Endodermal cell (in vitro differentiated cells): Measurements from ENCODE around the gene S100A1. TPM values are rescaled to one million over a fixed set of nuclear protein-coding genes. Genes with fewer than 3 reads are reported as not detected.

Experiments
- DNase-seq: peaks from one replicate; pipeline ENCODE4 v3.0.0-alpha.2; 2017
- H3K27ac ChIP-seq: 2 replicates; pipeline ENCODE4 v1.5.1; 2013; ENCODE audit warnings: mild to moderate bottlenecking, low read depth, low read length, moderate library complexity
- H3K27me3 ChIP-seq: 2 replicates; pipeline ENCODE4 v1.6.1; 2013; ENCODE audit warnings: mild to moderate bottlenecking, low read length, moderate library complexity; ENCODE audit not compliant: insufficient read depth, control insufficient read depth, poor library complexity, severe bottlenecking
- H3K36me3 ChIP-seq: 2 replicates; pipeline ENCODE4 v1.7.0; 2013; ENCODE audit warnings: mild to moderate bottlenecking, low read length, moderate library complexity; ENCODE audit not compliant: control insufficient read depth, insufficient read depth
- H3K4me1 ChIP-seq: one replicate; pipeline ENCODE4 v1.7.0; 2013; ENCODE audit warnings: low read length; ENCODE audit not compliant: control insufficient read depth, insufficient read depth
- H3K4me3 ChIP-seq: 2 replicates; pipeline ENCODE4 v1.5.1; 2013; ENCODE audit warnings: mild to moderate bottlenecking, low read length, moderate library complexity
- H3K9ac ChIP-seq: 2 replicates; pipeline ENCODE4 v1.6.1; 2013; ENCODE audit warnings: mild to moderate bottlenecking, low read length, moderate library complexity; ENCODE audit not compliant: poor library complexity, severe bottlenecking; ENCODE audit errors: extremely low read depth
- H3K9me3 ChIP-seq: 2 replicates; pipeline ENCODE4 v1.6.1; 2013; ENCODE audit warnings: mild to moderate bottlenecking, low read length, moderate library complexity; ENCODE audit not compliant: control insufficient read depth
- H3K27ac Mint-ChIP-seq: 2 replicates; pipeline ENCODE4 v1.8.0; 2020; ENCODE audit warnings: mixed read lengths
- H3K27me3 Mint-ChIP-seq: 2 replicates; pipeline ENCODE4 v1.8.0; 2021; ENCODE audit warnings: mild to moderate bottlenecking, mixed read lengths; ENCODE audit not compliant: insufficient read depth
- H3K36me3 Mint-ChIP-seq: 2 replicates; pipeline ENCODE4 v1.8.0; 2020; ENCODE audit warnings: low read depth, mixed read lengths
- H3K4me1 Mint-ChIP-seq: 2 replicates; pipeline ENCODE4 v1.8.0; 2020; ENCODE audit warnings: mixed read lengths
- H3K4me3 Mint-ChIP-seq: 2 replicates; pipeline ENCODE4 v1.8.0; 2020; ENCODE audit warnings: mild to moderate bottlenecking, moderate library complexity, mixed read lengths
- H3K9me3 Mint-ChIP-seq: 2 replicates; pipeline ENCODE4 v1.8.0; 2020; ENCODE audit warnings: mild to moderate bottlenecking, mixed read lengths
- WGBS, 2 experiments: methylation state at CpG; one replicate each; pipeline versions ENCODE4 v1.1.5 to v1.1.7; 2013; ENCODE audit warnings: missing lambda C conversion rate in 2 of 2, mixed read lengths in 1 of 2; ENCODE audit not compliant: insufficient coverage in 1 of 2, insufficient read length in 1 of 2; 5-methylcytosine and 5-hydroxymethylcytosine counted together
- total RNA-seq, 2 donors: library from RNA; stranded (reverse); fragmentation: NEBNext Ultra II Directional in 1 of 2; extraction: Animal tissue kit (Norgen Biotek cat#: 25700) in 1 of 2; gene quantifications; 2 replicates in 1 of 2; 3 replicates in 1 of 2; pipeline ENCODE4 v1.2.1, GENCODE V29; 2021
- TF ChIP-seq, protein P1 (sequence below): fragments of 200-600 bp; sonication (generic); conservative IDR thresholded peaks from 2 replicates; pipeline ENCODE4 v1.5.0; 2021; ENCODE audit warnings: antibody characterized with exemption, mild to moderate bottlenecking

S100A1 gene
- total RNA-seq, 2 donors from 2014 or later: 1.8 to 5.0 TPM

DNA sequence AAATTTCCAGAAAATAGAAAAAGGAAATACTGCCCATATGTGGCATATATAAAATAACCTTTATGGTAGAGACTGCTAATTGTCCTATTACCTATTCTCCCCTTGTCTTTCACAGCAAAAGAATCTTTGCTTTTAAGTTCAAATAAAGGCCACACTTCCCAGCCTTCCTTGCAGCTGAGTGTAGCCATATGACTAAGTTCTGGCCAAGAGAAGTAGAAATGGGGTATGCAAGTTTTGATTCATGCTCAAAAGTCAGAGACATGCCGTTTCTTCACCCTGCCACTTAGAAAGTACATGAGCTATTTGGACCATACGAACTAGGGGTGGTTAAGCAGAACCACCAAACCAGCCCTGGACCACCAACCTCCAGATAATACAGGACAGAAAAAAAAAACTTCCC lies 44.3 kb upstream of the S100A1 start:
- Mint-ChIP-seq H3K4me1 (peaks cover 37% of the 10 kb centered on the region), H3K27ac (peak overlapping the region; percentile 33), H3K27me3 (no peaks in the 10 kb centered on the region), H3K9me3 (peaks cover 3% of the 10 kb centered on the region), H3K36me3 (no peaks in the 10 kb centered on the region), H3K4me3 (no peak overlapping the region)
- H3K9me3 ChIP-seq: no peaks in the 10 kb centered on the region
- peaks cover 11% of the 10 kb centered on the region for H3K4me1 ChIP-seq
- H3K4me3 ChIP-seq: no peak overlapping the region
- no peak for DNase-seq
- 68 to 100% methylated on average over 2 of the region's 2 CpGs for WGBS, 2 experiments
- no peak overlapping the region for H3K9ac ChIP-seq
- H3K27ac ChIP-seq: no peak overlapping the region
- no peaks in the 10 kb centered on the region for H3K27me3 ChIP-seq
- no peaks in the 10 kb centered on the region for H3K36me3 ChIP-seq
- TF ChIP-seq, protein P1, sequence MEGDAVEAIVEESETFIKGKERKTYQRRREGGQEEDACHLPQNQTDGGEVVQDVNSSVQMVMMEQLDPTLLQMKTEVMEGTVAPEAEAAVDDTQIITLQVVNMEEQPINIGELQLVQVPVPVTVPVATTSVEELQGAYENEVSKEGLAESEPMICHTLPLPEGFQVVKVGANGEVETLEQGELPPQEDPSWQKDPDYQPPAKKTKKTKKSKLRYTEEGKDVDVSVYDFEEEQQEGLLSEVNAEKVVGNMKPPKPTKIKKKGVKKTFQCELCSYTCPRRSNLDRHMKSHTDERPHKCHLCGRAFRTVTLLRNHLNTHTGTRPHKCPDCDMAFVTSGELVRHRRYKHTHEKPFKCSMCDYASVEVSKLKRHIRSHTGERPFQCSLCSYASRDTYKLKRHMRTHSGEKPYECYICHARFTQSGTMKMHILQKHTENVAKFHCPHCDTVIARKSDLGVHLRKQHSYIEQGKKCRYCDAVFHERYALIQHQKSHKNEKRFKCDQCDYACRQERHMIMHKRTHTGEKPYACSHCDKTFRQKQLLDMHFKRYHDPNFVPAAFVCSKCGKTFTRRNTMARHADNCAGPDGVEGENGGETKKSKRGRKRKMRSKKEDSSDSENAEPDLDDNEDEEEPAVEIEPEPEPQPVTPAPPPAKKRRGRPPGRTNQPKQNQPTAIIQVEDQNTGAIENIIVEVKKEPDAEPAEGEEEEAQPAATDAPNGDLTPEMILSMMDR: no peak

DNA sequence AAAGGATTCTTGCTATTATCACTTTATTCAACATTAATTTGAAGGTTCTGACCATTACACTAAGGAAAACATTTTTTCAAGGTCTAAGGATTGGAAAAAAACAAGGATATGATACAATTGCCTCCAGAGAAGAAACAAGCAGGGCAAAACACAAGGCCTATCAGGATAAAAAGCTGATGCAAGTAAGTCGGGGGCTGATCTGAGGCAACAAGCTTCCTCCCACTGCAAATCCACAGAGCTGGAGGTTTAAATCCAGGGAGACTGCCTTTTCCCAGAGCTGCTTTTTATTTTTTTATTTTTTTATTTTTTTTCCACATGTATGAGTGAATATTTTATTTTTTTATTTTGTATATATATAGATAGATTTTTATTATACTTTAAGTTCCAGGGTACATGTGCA lies 43.2 kb upstream of the S100A1 start:
- WGBS, 2 experiments: 94 to 100% methylated on average over 1 of the region's 1 CpG
- H3K27me3 Mint-ChIP-seq: no peaks in the 10 kb centered on the region

DNA sequence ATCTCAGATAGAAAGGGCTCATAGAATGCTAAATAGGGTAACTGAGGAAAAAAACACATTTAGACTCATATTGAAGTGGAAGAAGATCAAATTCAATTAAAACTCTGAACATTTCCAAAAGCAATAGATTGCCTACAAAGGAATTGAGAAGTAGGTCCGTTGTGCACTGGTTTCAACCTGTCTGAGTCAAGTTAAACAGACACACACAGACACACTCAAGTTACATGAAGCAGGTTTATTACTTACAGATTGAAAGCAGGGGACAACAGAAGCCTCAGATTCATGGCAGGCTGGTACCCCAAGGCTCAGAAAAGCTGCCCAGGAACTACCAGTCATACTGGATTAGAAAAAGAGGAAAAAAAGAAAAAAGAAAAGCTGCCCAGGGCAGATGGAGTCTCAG lies 41.9 kb upstream of the S100A1 start:
- DNase-seq: no peak
- Histone ChIP-seq H3K27ac (no peak overlapping the region), H3K9me3 (no peaks in the 10 kb centered on the region), H3K9ac (no peak overlapping the region), H3K4me1 (peaks cover 11% of the 10 kb centered on the region), H3K27me3 (no peaks in the 10 kb centered on the region), H3K36me3 (no peaks in the 10 kb centered on the region), H3K4me3 (no peak overlapping the region)
- TF ChIP-seq, protein P1: no peak
- no peak overlapping the region for H3K4me3 Mint-ChIP-seq
- no peaks in the 10 kb centered on the region for H3K27me3 Mint-ChIP-seq
- 97% methylated on average over 1 of the region's 1 CpG; no CpG with 5 or more reads in 1 of the 2 experiments for WGBS, 2 experiments
- no peaks in the 10 kb centered on the region for H3K36me3 Mint-ChIP-seq
- H3K27ac Mint-ChIP-seq: no peak overlapping the region
- peaks cover 2% of the 10 kb centered on the region for H3K9me3 Mint-ChIP-seq
- H3K4me1 Mint-ChIP-seq: peaks cover 32% of the 10 kb centered on the region

More for the DNA sequence above, 43.2 kb upstream of the S100A1 start:
- Histone ChIP-seq H3K4me3 (no peak overlapping the region), H3K27me3 (no peaks in the 10 kb centered on the region), H3K27ac (no peak overlapping the region), H3K9me3 (no peaks in the 10 kb centered on the region), H3K36me3 (no peaks in the 10 kb centered on the region), H3K4me1 (peaks cover 11% of the 10 kb centered on the region), H3K9ac (no peak overlapping the region)
- peaks cover 32% of the 10 kb centered on the region for H3K4me1 Mint-ChIP-seq
- TF ChIP-seq, protein P1: no peak
- H3K4me3 Mint-ChIP-seq: no peak overlapping the region
- DNase-seq: no peak
- H3K27ac Mint-ChIP-seq: peak overlapping the region; percentile 61
- H3K36me3 Mint-ChIP-seq: no peaks in the 10 kb centered on the region
- peaks cover 3% of the 10 kb centered on the region for H3K9me3 Mint-ChIP-seq
